Measurements from ENCODE around the gene GATAD2A.

GATAD2A gene

GRCh38 chr19:19409205-19409604, 3.7 kb downstream of the GATAD2A start:
- no peak overlapping the region for H3K27ac ChIP-seq (ENCODE audit: insufficient read depth, low read length, poor library complexity, severe bottlenecking)
- H3K4me3 ChIP-seq (ENCODE audit: insufficient read depth, low read depth, low read length, poor library complexity, severe bottlenecking) = no peak overlapping the region
- no peak for DNase-seq
- H3K9me3 ChIP-seq (ENCODE audit: control insufficient read depth, low read length) = no peaks in the 10 kb centered on the region
- peaks cover 50% of the 10 kb centered on the region for H3K4me1 ChIP-seq (ENCODE audit: control insufficient read depth, insufficient read depth, low read length, poor library complexity, severe bottlenecking)
- H3K27me3 ChIP-seq (replicated peaks; ENCODE audit: control insufficient read depth, insufficient read depth, low read length, poor library complexity, severe bottlenecking) = no peaks in the 10 kb centered on the region
- no peaks in the 10 kb centered on the region for H3K36me3 ChIP-seq (ENCODE audit: control insufficient read depth, insufficient read depth, low read length)

GRCh38 chr19:19409631-19410030, 4.2 kb downstream of the GATAD2A start:
- Histone ChIP-seq H3K36me3 (ENCODE audit: control insufficient read depth, insufficient read depth, low read length) (no peaks in the 10 kb centered on the region), H3K27me3 (replicated peaks; ENCODE audit: control insufficient read depth, insufficient read depth, low read length, poor library complexity, severe bottlenecking) (no peaks in the 10 kb centered on the region), H3K9me3 (ENCODE audit: control insufficient read depth, low read length) (no peaks in the 10 kb centered on the region), H3K27ac (ENCODE audit: insufficient read depth, low read length, poor library complexity, severe bottlenecking) (peak overlapping the region; percentile 37), H3K4me1 (ENCODE audit: control insufficient read depth, insufficient read depth, low read length, poor library complexity, severe bottlenecking) (peaks cover 50% of the 10 kb centered on the region), H3K4me3 (ENCODE audit: insufficient read depth, low read depth, low read length, poor library complexity, severe bottlenecking) (no peak overlapping the region)
- DNase-seq = peak in 2 of 3 donors; percentile 11 to 55

GRCh38 chr19:19410553-19411550, 5.4 kb downstream of the GATAD2A start:
- Histone ChIP-seq H3K4me3 (ENCODE audit: insufficient read depth, low read depth, low read length, poor library complexity, severe bottlenecking) (no peak overlapping the region), H3K4me1 (ENCODE audit: control insufficient read depth, insufficient read depth, low read length, poor library complexity, severe bottlenecking) (peaks cover 46% of the 10 kb centered on the region), H3K36me3 (ENCODE audit: control insufficient read depth, insufficient read depth, low read length) (no peaks in the 10 kb centered on the region), H3K27ac (ENCODE audit: insufficient read depth, low read length, poor library complexity, severe bottlenecking) (peak overlapping the region; percentile 5), H3K27me3 (replicated peaks; ENCODE audit: control insufficient read depth, insufficient read depth, low read length, poor library complexity, severe bottlenecking) (no peaks in the 10 kb centered on the region), H3K9me3 (ENCODE audit: control insufficient read depth, low read length) (no peaks in the 10 kb centered on the region)
- DNase-seq = no peak

- Histone ChIP-seq H3K4me1 (ENCODE audit: control insufficient read depth, insufficient read depth, low read length, poor library complexity, severe bottlenecking) (peaks cover 29% of the 10 kb centered on the region), H3K27ac (ENCODE audit: insufficient read depth, low read length, poor library complexity, severe bottlenecking) (no peak overlapping the region), H3K27me3 (replicated peaks; ENCODE audit: control insufficient read depth, insufficient read depth, low read length, poor library complexity, severe bottlenecking) (no peaks in the 10 kb centered on the region)
These were observed 10.8 kb downstream of the GATAD2A start for GRCh38 chr19:19416280-19416679.

GRCh38 chr19:19417046-19417445, 11.6 kb downstream of the GATAD2A start:
- no peak overlapping the region for H3K4me3 ChIP-seq (ENCODE audit: insufficient read depth, low read depth, low read length, poor library complexity, severe bottlenecking)
- H3K27me3 ChIP-seq (replicated peaks; ENCODE audit: control insufficient read depth, insufficient read depth, low read length, poor library complexity, severe bottlenecking) = no peaks in the 10 kb centered on the region
- H3K36me3 ChIP-seq (ENCODE audit: control insufficient read depth, insufficient read depth, low read length) = no peaks in the 10 kb centered on the region
- no peak overlapping the region for H3K27ac ChIP-seq (ENCODE audit: insufficient read depth, low read length, poor library complexity, severe bottlenecking)
- peaks cover 27% of the 10 kb centered on the region for H3K4me1 ChIP-seq (ENCODE audit: control insufficient read depth, insufficient read depth, low read length, poor library complexity, severe bottlenecking)
- H3K9me3 ChIP-seq (ENCODE audit: control insufficient read depth, low read length) = no peaks in the 10 kb centered on the region
- DNase-seq = no peak

More at GRCh38 chr19:19416280-19416679, 10.8 kb downstream of the GATAD2A start:
- H3K4me3 ChIP-seq (ENCODE audit: insufficient read depth, low read depth, low read length, poor library complexity, severe bottlenecking) = no peak overlapping the region
- no peaks in the 10 kb centered on the region for H3K36me3 ChIP-seq (ENCODE audit: control insufficient read depth, insufficient read depth, low read length)
- no peaks in the 10 kb centered on the region for H3K9me3 ChIP-seq (ENCODE audit: control insufficient read depth, low read length)
- DNase-seq = no peak

GRCh38 chr19:19417628-19418245, 12.3 kb downstream of the GATAD2A start:
- Histone ChIP-seq H3K36me3 (ENCODE audit: control insufficient read depth, insufficient read depth, low read length) (no peaks in the 10 kb centered on the region), H3K4me1 (ENCODE audit: control insufficient read depth, insufficient read depth, low read length, poor library complexity, severe bottlenecking) (peaks cover 30% of the 10 kb centered on the region), H3K4me3 (ENCODE audit: insufficient read depth, low read depth, low read length, poor library complexity, severe bottlenecking) (no peak overlapping the region), H3K9me3 (ENCODE audit: control insufficient read depth, low read length) (no peaks in the 10 kb centered on the region), H3K27me3 (replicated peaks; ENCODE audit: control insufficient read depth, insufficient read depth, low read length, poor library complexity, severe bottlenecking) (no peaks in the 10 kb centered on the region), H3K27ac (ENCODE audit: insufficient read depth, low read length, poor library complexity, severe bottlenecking) (no peak overlapping the region)
- no peak for DNase-seq

GRCh38 chr19:19418555-19419260, 13.2 kb downstream of the GATAD2A start:
- peaks cover 30% of the 10 kb centered on the region for H3K4me1 ChIP-seq (ENCODE audit: control insufficient read depth, insufficient read depth, low read length, poor library complexity, severe bottlenecking)
- H3K27me3 ChIP-seq (replicated peaks; ENCODE audit: control insufficient read depth, insufficient read depth, low read length, poor library complexity, severe bottlenecking) = no peaks in the 10 kb centered on the region
- no peaks in the 10 kb centered on the region for H3K9me3 ChIP-seq (ENCODE audit: control insufficient read depth, low read length)
- H3K4me3 ChIP-seq (ENCODE audit: insufficient read depth, low read depth, low read length, poor library complexity, severe bottlenecking) = no peak overlapping the region
- H3K27ac ChIP-seq (ENCODE audit: insufficient read depth, low read length, poor library complexity, severe bottlenecking) = no peak overlapping the region
- DNase-seq = no peak
- no peaks in the 10 kb centered on the region for H3K36me3 ChIP-seq (ENCODE audit: control insufficient read depth, insufficient read depth, low read length)

- Histone ChIP-seq H3K9me3 (ENCODE audit: control insufficient read depth, low read length) (no peaks in the 10 kb centered on the region), H3K27ac (ENCODE audit: insufficient read depth, low read length, poor library complexity, severe bottlenecking) (no peak overlapping the region), H3K36me3 (ENCODE audit: control insufficient read depth, insufficient read depth, low read length) (no peaks in the 10 kb centered on the region), H3K27me3 (replicated peaks; ENCODE audit: control insufficient read depth, insufficient read depth, low read length, poor library complexity, severe bottlenecking) (no peaks in the 10 kb centered on the region), H3K4me1 (ENCODE audit: control insufficient read depth, insufficient read depth, low read length, poor library complexity, severe bottlenecking) (peaks cover 35% of the 10 kb centered on the region), H3K4me3 (ENCODE audit: insufficient read depth, low read depth, low read length, poor library complexity, severe bottlenecking) (no peak overlapping the region)
- peak in 1 of 3 donors; percentile 22 for DNase-seq
These were observed 15.3 kb downstream of the GATAD2A start for GRCh38 chr19:19420570-19421298.

GRCh38 chr19:19421299-19421696, 15.8 kb downstream of the GATAD2A start:
- H3K4me3 ChIP-seq (ENCODE audit: insufficient read depth, low read depth, low read length, poor library complexity, severe bottlenecking) = no peak overlapping the region
- H3K27ac ChIP-seq (ENCODE audit: insufficient read depth, low read length, poor library complexity, severe bottlenecking) = no peak overlapping the region
- no peaks in the 10 kb centered on the region for H3K9me3 ChIP-seq (ENCODE audit: control insufficient read depth, low read length)
- DNase-seq = no peak
- H3K4me1 ChIP-seq (ENCODE audit: control insufficient read depth, insufficient read depth, low read length, poor library complexity, severe bottlenecking) = peaks cover 40% of the 10 kb centered on the region
- no peaks in the 10 kb centered on the region for H3K36me3 ChIP-seq (ENCODE audit: control insufficient read depth, insufficient read depth, low read length)
- no peaks in the 10 kb centered on the region for H3K27me3 ChIP-seq (replicated peaks; ENCODE audit: control insufficient read depth, insufficient read depth, low read length, poor library complexity, severe bottlenecking)
